GM19099 (cell line): ENCODE data around the gene ADA.

ENCODE experiments used
- POLR2A ChIP-seq: IDR thresholded peaks from 3 replicates; pipeline ENCODE4 v1.6.1; 2011; ENCODE audit warnings: low read depth; ENCODE audit not compliant: insufficient read length; ENCODE audit errors: extremely low read depth

Gene ADA

GRCh38 chr20:44585057-44585963, 66.2 kb downstream of the ADA start:
- TF ChIP-seq POLR2A: peak; percentile 13

GRCh38 chr20:44584162-44584561, 67.3 kb downstream of the ADA start:
- no peak for TF ChIP-seq POLR2A

GRCh38 chr20:44583157-44583556, 68.3 kb downstream of the ADA start:
- no peak for TF ChIP-seq POLR2A

- no peak for TF ChIP-seq POLR2A
Measured at GRCh38 chr20:44582311-44583025, 69.0 kb downstream of the ADA start, which contains the start of gene PKIG. TSS of gene PKIG (plus strand) at chr20:44582579. CDS start at chr20:44614557, 31,978 bp downstream.

- no peak for TF ChIP-seq POLR2A
Measured at GRCh38 chr20:44581515-44581914, 70.0 kb downstream of the ADA start.

- TF ChIP-seq POLR2A: no peak
Measured at GRCh38 chr20:44580581-44581268, 70.8 kb downstream of the ADA start.

GRCh38 chr20:44579313-44580081, 72.0 kb downstream of the ADA start:
- TF ChIP-seq POLR2A: no peak

- no peak for TF ChIP-seq POLR2A
Measured at GRCh38 chr20:44576297-44576696, 75.2 kb downstream of the ADA start.

GRCh38 chr20:44574372-44574771, 77.1 kb downstream of the ADA start:
- no peak for TF ChIP-seq POLR2A

GRCh38 chr20:44573501-44573869, 78.0 kb downstream of the ADA start:
- no peak for TF ChIP-seq POLR2A

GRCh38 chr20:44572551-44573500, 78.7 kb downstream of the ADA start:
- no peak for TF ChIP-seq POLR2A

- TF ChIP-seq POLR2A: no peak
Measured at GRCh38 chr20:44571362-44571988, 80.0 kb downstream of the ADA start.

GRCh38 chr20:44570367-44570766, 81.1 kb downstream of the ADA start:
- no peak for TF ChIP-seq POLR2A
